ENCODE measurements around the gene RAVER2. TPM values are rescaled to one million over a fixed set of nuclear protein-coding genes. Genes with fewer than 3 reads are reported as not detected.

The RAVER2 gene
- total and polyA plus RNA-seq, 2 donors (not counting 3 experiments of a cell fraction or from before 2014, with no cell fraction given) = 6.0 to 13.9 TPM

GRCh38 chr1:64750092-64750491 lies 5.2 kb downstream of the RAVER2 start:
- dilution Hi-C loops (cut with MboI; ENCODE audit: extremely low pct_ligation_motif_present, low sequenced_read_pairs) (no loop called here), intact Hi-C loops (cut with micrococcal nuclease) (no loop called here)
- peaks cover 2% of the 10 kb centered on the region for H3K4me1 ChIP-seq (ENCODE audit: control insufficient read depth, extremely low read depth, insufficient read depth, low read length)
- BruUV-seq (replicated peaks) = no TSS peak
- CTCF ChIA-PET = interaction anchor here (1.6 kb wide), 1 partner anchor 11 kb away, joined by 6 read pairs; no protein-coding TSS in a partner anchor
- no peak overlapping the region for H3K27ac ChIP-seq (ENCODE audit: insufficient read depth, low read depth, low read length)
- no peaks in the 10 kb centered on the region for H4K20me1 ChIP-seq (replicated peaks; ENCODE audit: control insufficient read depth, extremely low read depth, insufficient read depth, low read length)
- no peak for TF ChIP-seq MYC (IDR thresholded peaks at IDR 0.05; ENCODE audit: low read depth, low read length)
- H3K9ac ChIP-seq (replicated peaks; ENCODE audit: extremely low read depth, insufficient read depth, low read length) = no peak overlapping the region
- no peaks in the 10 kb centered on the region for H3K9me1 ChIP-seq (replicated peaks; ENCODE audit: control insufficient read depth, extremely low read depth, insufficient read depth, low read length)
- H3K27me3 ChIP-seq (ENCODE audit: control insufficient read depth in 2 of 2, insufficient read depth in 2 of 2, low read length in 2 of 2) = no peaks in the 10 kb centered on the region
- DNase-seq (ENCODE audit: low read depth, low spot score) (no peak), FAIRE-seq (no peak)
- no peak overlapping the region for H3K4me3 ChIP-seq (replicated peaks in 1 of 3; ENCODE audit: insufficient read depth in 1 of 3, low read depth in 1 of 3, low read length in 3 of 3)
- H2AFZ ChIP-seq (ENCODE audit: low read depth, low read length) = no peak overlapping the region
- H3K79me2 ChIP-seq (ENCODE audit: control insufficient read depth, insufficient read depth, low read length) = peaks cover 2% of the 10 kb centered on the region
- H3K4me2 ChIP-seq (ENCODE audit: insufficient read depth, low read length) = no peak overlapping the region
- no peaks in the 10 kb centered on the region for H3K36me3 ChIP-seq (ENCODE audit: control insufficient read depth in 2 of 2, extremely low read depth in 1 of 2, insufficient read depth in 2 of 2, low read length in 2 of 2)
- H3K9me3 ChIP-seq (replicated peaks; ENCODE audit: control insufficient read depth, insufficient read depth, low read length) = no peaks in the 10 kb centered on the region
- POLR2A ChIA-PET = interaction anchor here (0.7 kb wide), 1 partner anchor 1203 kb away, joined by 4 read pairs; no protein-coding TSS in a partner anchor

GRCh38 chr1:64750875-64751274 lies 6.0 kb downstream of the RAVER2 start:
- ChIA-PET CTCF (interaction anchor here (1.6 kb wide), 1 partner anchor 11 kb away, joined by 6 read pairs; no protein-coding TSS in a partner anchor), POLR2A (no interaction called here)
- Histone ChIP-seq H3K9me3 (replicated peaks; ENCODE audit: control insufficient read depth, insufficient read depth, low read length) (no peaks in the 10 kb centered on the region), H4K20me1 (replicated peaks; ENCODE audit: control insufficient read depth, extremely low read depth, insufficient read depth, low read length) (no peaks in the 10 kb centered on the region), H3K9ac (replicated peaks; ENCODE audit: extremely low read depth, insufficient read depth, low read length) (no peak overlapping the region), H3K79me2 (ENCODE audit: control insufficient read depth, insufficient read depth, low read length) (peaks cover 2% of the 10 kb centered on the region), H3K4me1 (ENCODE audit: control insufficient read depth, extremely low read depth, insufficient read depth, low read length) (peaks cover 7% of the 10 kb centered on the region), H3K4me3 (replicated peaks in 1 of 3; ENCODE audit: insufficient read depth in 1 of 3, low read depth in 1 of 3, low read length in 3 of 3) (no peak overlapping the region), H3K27ac (ENCODE audit: insufficient read depth, low read depth, low read length) (no peak overlapping the region), H3K36me3 (ENCODE audit: control insufficient read depth in 2 of 2, extremely low read depth in 1 of 2, insufficient read depth in 2 of 2, low read length in 2 of 2) (no peaks in the 10 kb centered on the region), H3K4me2 (ENCODE audit: insufficient read depth, low read length) (no peak overlapping the region), H2AFZ (ENCODE audit: low read depth, low read length) (no peak overlapping the region), H3K27me3 (ENCODE audit: control insufficient read depth in 2 of 2, insufficient read depth in 2 of 2, low read length in 2 of 2) (no peaks in the 10 kb centered on the region), H3K9me1 (replicated peaks; ENCODE audit: control insufficient read depth, extremely low read depth, insufficient read depth, low read length) (no peaks in the 10 kb centered on the region)
- dilution Hi-C loops (cut with MboI; ENCODE audit: extremely low pct_ligation_motif_present, low sequenced_read_pairs) = no loop called here
- TF ChIP-seq FOS (IDR thresholded peaks at IDR 0.05; ENCODE audit: borderline replicate concordance, insufficient read depth, low read length) = no peak
- TF ChIP-seq GATA2 (IDR thresholded peaks at IDR 0.05; ENCODE audit: insufficient read depth, insufficient read length, low read depth, low read length) = no peak
- no peak for TF ChIP-seq MAX (IDR thresholded peaks at IDR 0.05; ENCODE audit: insufficient read depth, insufficient read length)
- TF ChIP-seq POLR2A (IDR thresholded peaks at IDR 0.05; ENCODE audit: low read depth, low read length) = no peak
- TF ChIP-seq CTCF (IDR thresholded peaks at IDR 0.05; ENCODE audit: extremely low read depth in 1 of 2, insufficient read depth in 1 of 2, low read depth in 1 of 2, low read length in 2 of 2) = no peak
- no peak for TF ChIP-seq JUN (IDR thresholded peaks at IDR 0.05; ENCODE audit: borderline replicate concordance, insufficient read depth, insufficient read length, low read depth)
- TF ChIP-seq EZH2 (IDR thresholded peaks at IDR 0.05; ENCODE audit: borderline replicate concordance, low read depth, low read length, severe bottlenecking) = no peak
- TF ChIP-seq MYC (IDR thresholded peaks at IDR 0.05; ENCODE audit: low read depth, low read length) = no peak
- TF ChIP-seq POLR2AphosphoS5 (IDR thresholded peaks at IDR 0.05; ENCODE audit: insufficient read depth, low read depth, low read length) = no peak
- no peak for DNase-seq (ENCODE audit: low read depth, low spot score)
- no peak for FAIRE-seq
- intact Hi-C loops (cut with micrococcal nuclease) = no loop called here
- no TSS peak for BruUV-seq (replicated peaks)
